Right renal pelvis (tissue), 4 donors: ENCODE results near the gene LTBP2. TPM values are rescaled to one million over a fixed set of nuclear protein-coding genes. Genes with fewer than 3 reads are reported as not detected.

Experiments used
- DNase-seq, 4 donors: peaks; one replicate each; pipeline ENCODE4 v3.0.0-alpha.2; 2013; ENCODE audit warnings: low read depth in 4 of 4, low spot score in 3 of 4, missing footprints in 1 of 4
- polyA plus RNA-seq, 4 donors: library from polyadenylated mRNA; unstranded; fragments of 120-200 nt; gene quantifications; one replicate each; pipeline ENCODE4 v1.2.1, GENCODE V29; 2013; ENCODE audit not compliant: insufficient read length in 4 of 4

The LTBP2 gene
- polyA plus RNA-seq, 4 donors: 3.3 to 7.4 (median 4.3) TPM

DNA sequence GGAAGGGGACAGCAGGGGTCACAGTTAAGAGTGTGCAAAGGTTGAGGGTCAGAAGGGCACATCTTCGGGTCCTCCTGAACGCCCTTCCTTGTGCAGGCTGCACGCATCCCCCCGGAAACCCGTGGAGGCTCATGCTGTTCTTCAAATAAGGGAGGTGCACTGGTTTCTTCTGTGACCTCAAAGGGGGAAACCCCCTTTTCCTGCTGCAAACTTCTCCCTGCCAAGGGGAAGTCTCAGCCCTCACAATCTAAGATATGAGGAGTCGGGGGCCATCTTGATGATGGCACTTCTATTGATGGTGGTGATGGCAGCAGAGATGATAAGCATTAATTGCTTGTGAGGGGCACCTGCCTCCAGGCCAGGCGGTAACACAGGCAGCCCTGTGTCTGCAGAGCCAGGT is 78.5 kb downstream of the LTBP2 start:
- no peak for DNase-seq

DNA sequence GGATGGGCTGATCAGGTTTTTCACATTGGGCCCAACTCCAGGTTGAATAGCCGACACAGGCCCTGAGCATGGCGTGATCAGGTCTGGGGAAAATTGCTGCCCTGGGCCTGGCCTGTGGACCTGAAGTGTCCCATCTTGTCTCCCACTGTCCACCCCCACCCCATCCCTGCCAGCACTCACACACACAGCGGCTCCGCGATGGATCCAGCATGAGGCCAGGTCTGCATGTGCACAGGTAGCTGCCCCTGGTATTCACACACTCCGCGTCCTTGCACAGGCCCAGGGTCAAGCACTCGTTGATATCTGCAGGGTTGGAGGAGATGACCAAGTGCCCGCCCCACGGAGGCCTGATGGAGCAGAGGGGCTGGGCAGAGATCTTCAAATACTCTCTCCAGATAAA is 79.8 kb downstream of the LTBP2 start:
- DNase-seq: no peak

DNA sequence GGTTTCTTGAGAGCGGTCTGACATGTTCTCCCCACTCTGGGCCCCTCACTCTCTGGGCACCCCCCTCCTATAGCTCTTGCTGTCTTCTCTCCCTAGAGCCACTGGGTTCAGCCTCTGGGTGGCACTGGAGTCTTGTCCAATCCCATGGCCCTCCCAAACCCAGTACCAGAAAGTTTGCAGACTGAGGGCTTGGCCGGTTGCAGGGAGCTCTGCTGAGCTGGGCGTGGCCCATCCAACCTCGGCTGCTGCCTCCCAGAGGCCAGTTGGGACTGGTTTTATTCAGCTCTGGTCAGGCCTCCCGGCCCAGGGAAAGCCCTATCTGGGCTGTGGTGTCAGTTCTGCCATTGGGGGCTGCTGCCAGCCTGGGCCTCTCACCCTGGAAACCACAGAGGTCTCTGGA is 80.6 kb downstream of the LTBP2 start:
- DNase-seq: no peak

DNA sequence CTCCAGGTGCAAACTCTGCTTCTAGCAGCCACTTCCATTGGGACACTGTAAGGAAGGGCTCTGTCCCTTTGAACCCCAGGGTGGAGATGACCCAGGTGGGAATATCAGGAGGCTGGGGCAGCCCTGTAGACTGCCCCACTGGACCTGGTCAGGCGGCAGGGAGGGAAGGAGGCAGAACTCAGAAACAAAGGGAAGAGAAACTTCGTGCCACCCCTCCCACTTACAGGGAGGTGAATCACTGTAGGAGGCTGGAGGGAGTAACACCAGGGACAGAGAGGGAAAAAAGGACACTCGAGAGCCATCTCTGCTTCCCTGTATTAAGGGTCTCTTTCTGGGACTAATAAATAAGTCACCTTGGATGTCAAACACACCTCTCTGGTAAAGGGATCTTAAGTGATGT is 81.0 kb downstream of the LTBP2 start:
- DNase-seq: no peak

DNA sequence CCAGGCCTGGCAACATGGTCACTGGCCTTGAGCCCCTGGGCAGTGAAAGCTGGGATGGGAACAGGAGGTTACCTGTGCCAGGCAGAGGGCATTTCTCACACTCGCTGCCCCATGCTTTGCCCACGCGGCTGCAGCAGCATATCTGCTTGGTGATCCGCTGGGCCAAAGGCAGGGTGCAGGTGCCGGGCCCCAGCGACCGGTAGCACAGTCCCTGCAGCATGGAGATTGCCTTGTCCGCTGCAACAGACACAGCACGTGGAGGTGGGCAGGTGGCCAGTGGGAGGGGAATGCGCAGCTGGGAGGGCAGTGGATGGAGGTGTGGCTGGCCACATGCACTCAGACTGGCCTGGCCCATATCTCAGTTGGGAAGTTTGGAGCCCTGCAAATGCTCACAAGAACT is 83.2 kb downstream of the LTBP2 start:
- DNase-seq: no peak

DNA sequence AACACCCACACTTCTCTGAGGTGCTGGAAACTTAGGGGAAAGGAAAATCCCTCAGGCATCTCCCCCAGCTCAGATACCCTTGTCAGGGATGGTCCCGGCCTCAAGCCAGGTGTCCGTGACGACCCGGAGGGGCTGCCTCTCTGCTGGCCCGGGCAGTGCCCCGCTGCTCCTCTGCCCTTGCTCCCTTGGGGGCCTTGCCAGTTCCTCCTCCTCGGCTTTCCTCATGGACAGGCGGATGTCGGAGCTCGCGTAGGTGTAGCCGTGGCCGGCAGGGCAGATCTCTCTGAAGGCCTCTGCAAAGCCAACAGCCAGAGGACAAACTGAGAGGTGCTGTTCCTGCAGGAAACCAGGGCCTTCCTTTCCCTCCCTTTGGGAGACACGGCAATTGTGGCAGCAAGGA is 83.6 kb downstream of the LTBP2 start:
- no peak for DNase-seq

DNA sequence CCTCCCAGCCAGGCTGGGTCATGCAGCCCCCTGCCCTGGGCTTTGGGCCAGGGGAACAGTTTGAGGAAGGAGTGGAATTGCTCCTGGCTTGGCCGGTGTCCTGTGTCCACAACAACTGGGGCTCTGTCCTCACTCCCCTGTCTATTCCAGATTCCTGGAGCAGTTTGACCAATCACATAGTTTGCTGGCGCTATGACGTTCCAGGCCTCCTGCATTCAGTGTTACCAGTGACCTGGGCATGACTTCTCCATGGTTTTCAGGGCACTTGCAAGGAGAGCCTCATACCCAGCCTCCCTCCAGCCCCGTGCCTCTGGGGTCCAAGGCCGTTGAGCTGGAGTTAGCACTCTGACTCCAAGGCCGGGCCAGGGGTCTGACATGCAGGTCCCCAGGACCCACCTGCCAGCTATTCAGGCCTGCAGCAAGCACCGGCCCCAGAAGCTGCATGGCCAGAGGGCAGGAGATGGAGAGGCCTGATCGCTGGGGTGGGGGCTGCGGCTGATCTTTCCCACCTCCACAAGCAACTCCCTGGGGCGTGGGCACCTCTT is 84.2 kb downstream of the LTBP2 start:
- DNase-seq: no peak

DNA sequence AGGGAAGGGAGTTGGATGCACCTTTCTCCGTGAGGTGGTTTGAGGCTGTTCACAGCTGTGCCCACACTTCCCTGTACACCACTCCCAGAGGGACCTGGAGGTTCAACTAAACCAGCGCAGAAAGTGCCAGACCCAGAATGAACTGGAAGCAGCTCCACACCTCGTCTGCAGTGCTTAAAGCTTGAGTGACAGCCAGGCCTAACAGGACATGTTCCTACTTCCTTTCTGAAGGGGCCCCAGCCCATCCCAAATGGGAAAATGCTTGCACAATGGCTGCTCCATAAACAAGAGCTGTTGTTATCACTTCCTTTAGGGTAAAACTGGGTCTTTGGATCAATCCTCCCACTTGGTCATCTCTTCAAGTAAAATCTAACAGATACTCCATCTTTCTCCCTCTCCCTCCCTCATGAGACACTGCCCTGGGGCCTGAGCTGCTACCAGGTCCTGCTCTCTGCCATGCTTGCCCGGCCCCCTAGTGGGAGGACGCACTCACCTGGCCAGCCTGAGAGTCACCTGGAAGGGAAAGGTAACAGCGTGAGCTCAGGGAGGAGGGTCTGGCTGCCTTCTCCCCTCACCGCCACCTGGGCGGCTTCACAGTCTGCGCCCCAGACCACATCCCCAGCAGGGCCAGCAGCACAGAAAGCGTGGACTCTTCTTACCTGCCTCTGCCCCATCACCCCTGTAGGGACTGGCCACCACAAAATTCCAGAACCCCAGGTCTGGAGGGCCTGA is 85.0 kb downstream of the LTBP2 start:
- DNase-seq: no peak

DNA sequence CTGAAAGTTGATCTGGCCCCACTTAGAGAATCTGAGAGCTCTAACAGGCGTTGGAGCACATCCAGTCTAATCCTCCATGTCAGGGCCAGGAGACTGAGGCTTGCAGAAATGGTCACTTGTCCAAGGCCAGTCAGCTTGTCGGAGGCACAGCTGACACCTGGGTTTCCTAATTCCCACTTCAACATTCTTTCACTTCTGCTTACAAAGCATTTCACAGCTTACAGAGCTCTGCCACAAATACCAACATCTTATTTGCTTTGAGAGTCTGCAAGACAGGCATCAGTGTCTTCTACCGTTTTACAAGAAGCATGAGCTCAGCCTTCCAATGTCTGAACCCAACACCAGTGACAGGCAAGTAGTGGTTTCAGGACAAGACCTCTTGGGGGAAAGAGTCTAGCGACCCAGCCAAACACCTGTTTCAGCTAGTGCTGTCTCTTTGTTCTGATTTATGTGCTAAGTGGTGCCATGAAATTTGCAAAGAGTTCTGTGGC is 86.6 kb downstream of the LTBP2 start:
- no peak for DNase-seq

DNA sequence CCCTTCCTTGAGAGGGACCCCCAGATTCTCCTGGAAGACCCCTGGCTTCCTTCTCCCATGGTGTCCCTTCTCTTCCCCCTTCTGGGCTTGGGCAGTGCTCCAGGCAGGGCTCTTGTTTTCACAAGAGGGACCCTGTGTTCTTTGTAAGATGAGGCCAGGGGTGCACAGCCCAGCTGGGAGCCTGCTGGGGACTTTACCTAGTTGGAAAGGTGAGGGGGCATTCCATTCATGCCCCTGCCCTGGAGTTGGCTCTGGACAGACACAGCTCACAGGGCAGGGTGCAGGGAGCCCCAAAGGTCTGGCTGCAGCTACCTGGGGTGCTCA is 87.3 kb downstream of the LTBP2 start:
- DNase-seq: no peak

DNA sequence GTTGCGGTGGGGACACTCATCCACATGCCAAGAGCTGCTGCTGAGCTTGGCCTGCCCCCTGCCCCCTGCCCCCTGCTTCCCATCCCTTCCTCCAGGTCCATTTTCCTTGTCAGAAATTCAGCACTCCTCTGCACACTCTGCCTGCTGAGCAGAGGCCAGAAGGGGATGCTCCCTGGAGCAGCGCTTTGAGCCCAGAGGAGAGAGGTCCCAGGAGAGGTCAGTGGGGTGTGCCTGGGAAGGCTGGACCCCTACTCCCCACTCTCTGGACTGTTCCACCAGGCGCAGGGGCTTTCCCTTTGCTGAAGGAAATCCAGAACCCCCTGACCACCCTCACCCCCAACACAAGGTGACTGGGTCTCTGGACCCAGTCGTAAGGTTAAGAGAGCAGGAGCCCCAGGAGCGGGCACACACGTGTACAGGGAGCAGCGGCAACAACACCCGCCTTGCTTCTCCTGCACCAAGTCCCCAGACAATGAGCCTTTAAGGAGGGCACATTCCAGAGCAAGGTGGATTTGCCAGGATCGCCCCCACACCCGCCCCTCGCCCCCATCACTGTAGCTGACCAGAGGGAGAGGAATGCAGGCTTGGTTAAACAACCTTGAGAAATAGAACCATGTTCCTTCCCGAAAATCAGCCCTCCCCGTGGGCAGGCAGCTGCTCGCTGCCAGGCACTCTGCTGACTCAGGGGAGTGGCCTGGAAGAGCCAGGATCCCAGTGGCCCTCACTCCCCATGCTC is 87.8 kb downstream of the LTBP2 start:
- DNase-seq: no peak

DNA sequence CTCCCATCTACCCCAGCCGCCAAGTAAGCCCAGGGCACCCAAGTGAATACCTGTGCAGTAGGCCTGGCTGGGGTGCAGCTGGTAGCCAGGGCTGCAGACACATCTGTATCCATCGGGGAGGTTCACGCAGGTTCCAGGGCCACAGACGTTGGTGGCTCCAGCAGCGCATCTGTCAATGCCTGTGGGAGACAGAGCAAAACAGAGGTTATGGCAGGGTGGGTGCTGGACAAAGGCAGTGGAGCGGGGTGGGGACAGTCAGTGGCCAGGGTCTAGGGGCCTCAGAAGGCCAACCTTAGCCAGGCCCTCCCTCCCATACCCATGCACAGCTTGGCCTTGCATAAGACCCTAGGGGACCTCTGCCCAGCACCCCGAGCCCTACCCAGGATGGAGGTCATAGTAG is 89.3 kb downstream of the LTBP2 start:
- DNase-seq: no peak

DNA sequence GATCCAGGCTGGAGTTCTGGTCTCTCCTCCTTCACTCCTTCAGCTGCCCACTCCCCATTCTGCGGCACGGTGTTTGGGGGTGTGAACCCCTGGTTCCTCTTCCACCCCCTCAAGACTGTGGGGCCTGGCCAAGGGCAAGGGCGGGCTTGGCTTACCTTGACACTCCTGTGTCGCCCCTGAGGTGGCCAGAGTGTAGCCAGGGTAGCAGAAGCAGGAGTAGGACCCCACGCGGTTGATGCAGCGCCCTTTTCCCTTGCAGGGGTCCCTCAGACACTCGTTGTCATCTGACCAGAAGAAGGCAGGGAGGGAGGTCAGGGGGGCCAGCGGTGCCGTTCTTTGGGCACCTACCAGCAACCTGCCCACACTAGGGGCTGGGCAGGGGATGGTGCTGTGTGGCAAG is 90.3 kb downstream of the LTBP2 start:
- no peak for DNase-seq

DNA sequence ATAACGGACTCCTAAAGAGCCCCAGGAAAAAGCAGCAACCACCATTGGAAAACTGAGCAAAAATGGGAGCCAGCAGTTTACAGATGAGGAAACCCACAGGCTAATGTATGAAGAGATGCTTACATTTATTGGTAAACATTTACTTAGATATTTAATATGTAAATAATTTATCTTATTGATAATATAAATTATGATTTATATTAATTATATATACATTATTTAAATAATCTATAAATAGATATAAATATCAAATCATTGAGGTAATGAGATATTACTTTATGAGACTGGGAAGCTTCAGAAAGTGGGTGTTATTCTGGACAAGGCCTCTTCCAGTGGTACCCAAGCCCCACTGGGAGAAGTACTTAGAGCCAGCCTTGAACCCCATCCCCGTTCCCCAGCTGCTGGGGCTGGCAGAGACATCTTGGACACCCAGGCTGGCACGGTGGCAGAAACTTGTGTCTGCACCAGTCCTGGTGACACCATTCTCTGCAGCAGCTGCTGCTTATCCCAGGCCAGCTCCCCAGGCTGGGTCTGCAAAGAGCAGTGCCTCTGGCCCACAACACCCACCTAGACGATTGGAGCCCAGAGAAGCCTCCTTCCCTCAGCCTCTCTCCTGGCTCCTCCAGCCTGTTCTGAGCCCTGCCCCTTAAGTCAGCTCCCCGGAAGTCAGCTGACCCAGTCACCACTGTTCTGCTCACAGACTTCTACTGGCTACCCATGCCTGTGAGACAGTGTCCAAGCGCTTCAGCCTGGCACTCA is 92.5 kb downstream of the LTBP2 start:
- no peak for DNase-seq

DNA sequence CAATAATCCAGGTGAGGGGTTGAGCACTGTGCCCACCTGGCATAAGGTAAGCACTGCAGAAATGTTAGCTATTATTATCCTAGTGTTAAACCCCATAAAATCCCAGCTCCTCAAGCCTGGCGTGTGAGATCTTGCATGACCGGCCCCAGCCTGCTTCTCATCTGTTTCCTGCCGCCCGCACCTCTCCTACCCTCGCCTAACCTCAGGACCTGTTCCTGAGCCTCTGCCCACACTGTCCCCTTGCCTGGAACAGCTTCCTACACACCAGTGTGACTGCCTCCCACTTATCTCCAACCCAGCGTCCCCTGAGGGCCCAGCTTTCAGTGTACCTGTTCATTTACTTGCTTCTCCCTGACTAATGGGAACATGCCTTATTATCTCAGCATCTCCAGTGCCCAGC is 93.8 kb downstream of the LTBP2 start:
- no peak for DNase-seq

DNA sequence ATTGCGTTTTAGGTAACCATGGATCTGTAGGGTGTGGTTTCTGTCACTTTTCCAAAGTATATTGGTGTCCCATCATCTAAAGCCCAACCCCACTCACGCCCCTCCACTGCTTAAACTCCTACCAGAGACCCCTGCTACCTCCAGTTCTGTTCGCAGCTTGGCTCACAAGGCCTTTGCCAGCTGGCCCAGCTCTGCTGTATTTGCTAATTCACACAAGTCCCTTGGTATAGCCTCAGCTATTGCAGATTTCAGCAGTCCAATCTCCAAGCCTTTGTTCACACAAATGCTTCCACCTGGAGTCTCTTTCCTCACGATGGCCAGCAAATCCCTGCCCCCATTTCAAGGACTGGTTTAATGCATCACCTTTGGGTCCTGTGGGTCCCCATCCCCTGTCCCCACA is 94.3 kb downstream of the LTBP2 start:
- no peak for DNase-seq

DNA sequence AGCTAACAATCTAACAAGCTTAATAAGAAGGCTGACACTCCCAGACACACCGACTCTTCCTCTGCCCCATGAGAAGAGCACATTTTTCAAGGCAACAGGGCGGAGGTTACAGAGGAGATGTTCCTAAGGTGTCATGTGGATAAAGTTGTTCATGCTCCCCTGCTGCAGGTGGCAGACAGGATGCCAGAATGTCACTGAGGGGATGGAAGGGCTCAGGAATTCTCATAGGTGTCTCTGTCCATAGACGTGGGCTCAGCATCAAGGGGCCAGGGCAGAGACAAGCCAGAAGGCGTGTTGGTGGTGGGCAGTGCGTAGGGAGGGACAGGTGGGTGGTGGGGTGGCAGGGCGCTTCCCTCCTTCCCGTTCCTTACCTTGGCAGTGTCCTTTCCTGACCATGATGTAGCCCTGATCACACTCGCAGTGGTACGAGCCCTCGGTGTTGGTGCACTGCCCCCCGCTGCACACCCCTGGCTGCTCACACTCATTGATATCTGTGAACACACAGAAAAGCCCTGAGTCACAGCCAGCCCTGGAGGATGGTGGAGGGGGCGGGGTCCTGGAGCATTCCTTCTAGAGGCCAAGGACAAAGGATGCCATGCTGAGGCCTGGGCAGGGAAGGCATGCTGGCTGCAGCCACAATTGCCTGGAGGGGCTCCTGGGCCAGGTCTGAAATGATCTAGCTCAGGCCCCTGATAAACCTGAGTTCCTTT is 95.4 kb downstream of the LTBP2 start:
- DNase-seq: no peak

DNA sequence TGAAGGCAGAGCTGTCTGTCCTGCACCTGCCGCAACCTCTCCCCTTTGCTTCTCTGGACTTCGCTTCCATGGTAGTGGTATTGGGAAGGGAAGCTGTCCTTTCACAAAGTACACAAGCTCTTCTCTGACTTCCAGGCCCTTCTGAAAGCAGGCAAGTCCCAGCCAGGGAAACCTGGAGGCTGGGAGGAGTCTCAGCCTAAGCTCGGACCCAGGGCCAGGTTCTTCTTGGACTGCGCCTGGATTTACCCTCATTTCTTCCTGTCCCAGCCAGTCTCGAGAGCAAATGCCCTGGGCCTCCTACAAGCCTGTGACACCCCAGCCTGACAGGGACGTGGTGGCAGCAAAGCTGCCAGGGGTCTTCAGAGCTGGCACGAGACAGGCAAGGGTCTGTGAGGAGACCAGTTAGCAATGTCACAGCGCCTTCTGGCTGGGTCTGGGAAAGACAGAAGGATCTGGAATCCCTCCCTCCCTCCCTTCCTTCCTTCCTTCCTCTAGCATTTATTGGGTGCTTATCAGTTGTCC is 96.1 kb downstream of the LTBP2 start:
- no peak for DNase-seq

DNA sequence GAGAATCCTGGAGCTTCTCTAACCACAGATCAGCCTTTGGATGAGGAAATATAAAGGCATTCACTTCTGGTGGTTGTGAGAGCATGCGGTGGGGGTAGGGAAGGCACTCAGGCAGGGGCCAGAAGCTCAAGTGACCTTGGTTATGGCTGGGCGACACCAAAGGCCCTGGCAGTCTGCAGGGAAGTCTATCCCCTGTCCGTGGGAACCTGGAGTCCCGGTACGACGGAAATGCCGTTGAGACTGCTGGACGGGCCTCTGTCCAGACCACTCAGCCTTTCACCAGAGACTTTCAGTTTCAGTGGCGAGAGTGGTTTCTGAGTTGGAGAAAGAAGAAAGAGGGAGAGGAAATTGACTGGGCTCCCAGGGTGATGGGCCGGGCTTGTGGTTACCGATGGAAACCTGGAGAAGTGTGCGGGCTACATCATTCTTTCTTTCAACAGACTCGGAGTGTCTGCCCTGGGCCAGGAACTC is 97.5 kb downstream of the LTBP2 start:
- DNase-seq: no peak
